GM12878 (cell line): ENCODE data around the gene DNASE1. TPM values are rescaled to one million over a fixed set of nuclear protein-coding genes. Genes with fewer than 3 reads are reported as not detected.

ENCODE experiments used
- ATAC-seq: fragments of 200-7000 bp; cut with Tn5 transposase; 3 replicates; pipeline ENCODE4 v1.9.1; 2020; ENCODE audit warnings: mild to moderate bottlenecking, moderate library complexity
- BruUV-seq: library from RNA; stranded (reverse); fragments of 400-500 nt; replicated peaks from 2 replicates; lab custom pipeline; 2021; lab: Mats Ljungman, UMichigan
- CTCF ChIA-PET: fragments of 300-600 bp; sonication (Branson Sonifier 250); formaldehyde crosslinking; extraction: SDS; loops from one replicate; lab custom pipeline; 2021; ENCODE audit warnings: inconsistent platforms; lab: Yijun Ruan, JAX
- POLR2A ChIA-PET: fragments of 350-600 bp; formaldehyde crosslinking; extraction: SDS; loops from one replicate; lab custom pipeline; 2021; ENCODE audit warnings: inconsistent platforms; lab: Charles Lee
- RAD21 ChIA-PET: fragments of 300-600 bp; sonication (Branson Sonifier 250); formaldehyde crosslinking; loops from one replicate; lab custom pipeline; 2023; ENCODE audit warnings: antibody characterized with exemption; ENCODE audit not compliant: unreplicated experiment; lab: Charles Lee
- SMC1A ChIA-PET: fragments of 300-600 bp; sonication (Branson Sonifier 250); formaldehyde crosslinking; loops from one replicate; lab custom pipeline; 2023; ENCODE audit not compliant: unreplicated experiment, uncharacterized antibody; lab: Charles Lee
- DNase-seq: peaks from one replicate; pipeline ENCODE4 v3.0.0-alpha.2; 2011; ENCODE audit warnings: low read depth, low spot score
- FAIRE-seq: peaks from 3 replicates; lab custom pipeline; 2011; peaks lifted over from hg19 to GRCh38; lab: Jason Lieb, UNC
- H2AFZ ChIP-seq: 2 replicates; pipeline ENCODE4 v1.6.0; 2011; ENCODE audit warnings: low read depth, low read length, control low read depth; ENCODE audit not compliant: control insufficient read depth
- H3K27ac ChIP-seq: 2 replicates; pipeline ENCODE4 v1.5.1; 2011; ENCODE audit warnings: control low read depth; ENCODE audit not compliant: control insufficient read depth, insufficient read depth
- H3K27me3 ChIP-seq, 2 experiments: replicated peaks in 1 of 2; 2 replicates each; pipeline versions ENCODE4 v1.6.0 to v1.6.1; 2011; ENCODE audit warnings: low read length in 1 of 2; ENCODE audit not compliant: control insufficient read depth in 2 of 2, insufficient read depth in 2 of 2
- H3K36me3 ChIP-seq, 2 experiments: 2 replicates each; pipeline ENCODE4 v1.5.1; 2011; ENCODE audit warnings: low read length in 1 of 2; ENCODE audit not compliant: control insufficient read depth in 2 of 2, insufficient read depth in 2 of 2
- H3K4me1 ChIP-seq: 2 replicates; pipeline ENCODE4 v1.6.1; 2011; ENCODE audit warnings: mild to moderate bottlenecking, low read length, moderate library complexity, mixed read lengths; ENCODE audit not compliant: control insufficient read depth, insufficient read depth
- H3K4me2 ChIP-seq: 2 replicates; pipeline ENCODE4 v1.6.0; 2011; ENCODE audit warnings: control low read depth; ENCODE audit not compliant: control insufficient read depth, insufficient read depth
- H3K4me3 ChIP-seq: fragments of 200-600 bp; sonication (generic); 2 replicates; pipeline ENCODE4 v1.5.1; 2016
- H3K79me2 ChIP-seq: 2 replicates; pipeline ENCODE4 v1.6.0; 2011; ENCODE audit warnings: low read length; ENCODE audit not compliant: control insufficient read depth, insufficient read depth
- H3K9ac ChIP-seq: 2 replicates; pipeline ENCODE4 v1.8.0; 2011; ENCODE audit warnings: low read length, control low read depth, mixed read lengths; ENCODE audit not compliant: control insufficient read depth, insufficient read depth
- H3K9me3 ChIP-seq: replicated peaks from 3 replicates; pipeline ENCODE4 v1.5.1; 2011; ENCODE audit warnings: mild to moderate bottlenecking, low read length; ENCODE audit not compliant: control insufficient read depth, insufficient read depth
- H4K20me1 ChIP-seq: 2 replicates; pipeline ENCODE4 v1.6.0; 2011; ENCODE audit not compliant: control insufficient read depth, insufficient read depth
- BMI1 ChIP-seq: fragments of 450-650 bp; IDR thresholded peaks from 2 replicates; pipeline ENCODE4 v1.6.1; 2016; ENCODE audit warnings: mild to moderate bottlenecking, moderate library complexity, borderline replicate concordance
- EP300 ChIP-seq, 2 experiments: fragments of 150-350 bp in 1 of 2; IDR thresholded peaks; 2 replicates each; pipeline ENCODE4 v1.6.1; 2011 to 2012; ENCODE audit warnings: low read depth in 2 of 2, low read length in 2 of 2, borderline replicate concordance in 1 of 2, improper control_type of control experiment in 1 of 2, inconsistent platforms in 1 of 2; ENCODE audit not compliant: control insufficient read depth in 1 of 2
- GATAD2B ChIP-seq: fragments of 450-650 bp; conservative IDR thresholded peaks from 2 replicates; pipeline ENCODE4 v1.6.1; 2017; ENCODE audit warnings: low read depth, mild to moderate bottlenecking, moderate library complexity
- HDAC2 ChIP-seq: fragments of 200-600 bp; sonication (generic); IDR thresholded peaks from 2 replicates; pipeline ENCODE4 v1.6.1; 2017
- IRF4 ChIP-seq: IDR thresholded peaks from 2 replicates; pipeline ENCODE4 v1.6.1; 2011; ENCODE audit warnings: low read depth, low read length
- JUNB ChIP-seq: IDR thresholded peaks from 2 replicates; pipeline ENCODE4 v1.6.1; 2016; ENCODE audit warnings: antibody characterized with exemption, mild to moderate bottlenecking
- MLLT1 ChIP-seq: fragments of 450-650 bp; IDR thresholded peaks from 2 replicates; pipeline ENCODE4 v1.6.1; 2016; ENCODE audit warnings: mild to moderate bottlenecking
- NR2C1 ChIP-seq: fragments of 450-650 bp; IDR thresholded peaks from 2 replicates; pipeline ENCODE4 v1.6.1; 2017; ENCODE audit warnings: antibody characterized with exemption, mild to moderate bottlenecking, moderate library complexity
- PAX5 ChIP-seq: IDR thresholded peaks from 2 replicates; pipeline ENCODE4 v1.6.1; 2011; ENCODE audit warnings: low read depth, low read length, borderline replicate concordance
- PKNOX1 ChIP-seq: fragments of 450-650 bp; IDR thresholded peaks from 2 replicates; pipeline ENCODE4 v1.6.1; 2016; ENCODE audit warnings: mild to moderate bottlenecking
- POLR2AphosphoS5 ChIP-seq: IDR thresholded peaks from 2 replicates; pipeline ENCODE4 v1.6.1; 2011; ENCODE audit warnings: mild to moderate bottlenecking, low read length, inconsistent platforms
- RAD51 ChIP-seq: fragments of 450-650 bp; IDR thresholded peaks from 2 replicates; pipeline ENCODE4 v1.6.1; 2016; ENCODE audit warnings: moderate library complexity, mild to moderate bottlenecking, inconsistent platforms
- SPI1 ChIP-seq: IDR thresholded peaks from 2 replicates; pipeline ENCODE4 v1.6.1; 2011; ENCODE audit warnings: low read depth, mild to moderate bottlenecking, low read length, moderate library complexity, borderline replicate concordance; ENCODE audit not compliant: insufficient read depth
- STAT1 ChIP-seq: fragments of 450-650 bp; conservative IDR thresholded peaks from 2 replicates; pipeline ENCODE4 v1.6.1; 2014; ENCODE audit warnings: antibody characterized with exemption, mild to moderate bottlenecking
- USF1 ChIP-seq: IDR thresholded peaks from 2 replicates; pipeline ENCODE4 v1.6.1; 2011; ENCODE audit warnings: borderline replicate concordance, low read depth, mild to moderate bottlenecking, moderate library complexity, mixed read lengths, low read length; ENCODE audit not compliant: insufficient read depth; ENCODE audit errors: extremely low read length
- ZSCAN29 ChIP-seq: fragments of 450-650 bp; IDR thresholded peaks from 2 replicates; pipeline ENCODE4 v1.6.1; 2017; ENCODE audit warnings: mild to moderate bottlenecking, moderate library complexity
- WGBS: methylation state at CpG from one replicate; pipeline ENCODE4 v1.1.6; 2016; ENCODE audit warnings: low lambda C conversion rate; ENCODE audit not compliant: insufficient replicate concordance, insufficient coverage; ENCODE audit errors: missing lambda C conversion rate; 5-methylcytosine and 5-hydroxymethylcytosine counted together
- in situ Hi-C: fragments of 300-500 bp; cut with MboI; formaldehyde crosslinking; loops from 9 replicates; pipeline ENCODE4 v1.14.3; 2018; ENCODE audit warnings: mixed read lengths
- intact Hi-C: fragments of 100-400 bp; cut with micrococcal nuclease; formaldehyde crosslinking; loops from one replicate; pipeline ENCODE4 v1.14.2; 2022; ENCODE audit not compliant: unreplicated experiment
- polyA plus RNA-seq, 11 experiments: library from polyadenylated mRNA; depleted of rRNA in 4 of 11; unstranded in 6 of 11; stranded (reverse) in 5 of 11; fragments of >200 nt; fragmentation: Nextera tagmentation in 4 of 11; fragmentation: Illumina TruSeq in 1 of 11; extraction: Ambion mirVana in 4 of 11; extraction: Trizol in 1 of 11; gene quantifications; 1 replicate in 1 of 11; 2 replicates in 10 of 11; pipeline versions ENCODE4 v1.2.1 to v1.2.3, GENCODE V29; 2011 to 2016; ENCODE audit warnings: inconsistent platforms in 2 of 11, missing spikeins in 2 of 11, low read depth in 1 of 11
- total RNA-seq, 4 experiments: library from RNA; depleted of rRNA in 3 of 4; stranded (reverse); fragments of >200 nt in 3 of 4; fragmentation: Illumina TruSeq in 1 of 4; extraction: Trizol in 1 of 4; gene quantifications; 2 replicates each; pipeline versions ENCODE4 v1.2.1 to v1.2.3, GENCODE V29; 2013 to 2021

DNASE1 gene
- total and polyA plus RNA-seq, 10 of the 15 experiments (the other 5 are each of a cell fraction or from before 2014, with no cell fraction given), result 0.23 to 12.0 (median 7.9) TPM

GRCh38 chr16:3637371-3637923 is 17.0 kb upstream of the DNASE1 start (continued):
- TF ChIP-seq SPI1, result peak; percentile 45; the same call in 1 of the 2 replicates
- TF ChIP-seq POLR2AphosphoS5, result peak; percentile 36; the same call in 1 of the 2 replicates
- no peak for TF ChIP-seq MLLT1

- H3K9ac ChIP-seq, result no peak overlapping the region
- BruUV-seq, result no TSS peak
- H3K4me3 ChIP-seq, result no peak overlapping the region
- RAD21 ChIA-PET, result no interaction called here
- H3K36me3 ChIP-seq, result peaks cover 0 to 10% of the 10 kb centered on the region in 2 experiments; a peak in 2 of 4 replicates
- CTCF ChIA-PET, result interaction anchor here (1.2 kb wide), 1 partner anchor 13 kb away, joined by 4 read pairs; no protein-coding TSS in a partner anchor
- SMC1A ChIA-PET, result interaction anchor here (1.6 kb wide), 1 partner anchor 27 kb away, joined by 5 read pairs; the partner anchor contains the start of gene SLX4
- H3K4me1 ChIP-seq, result peaks cover 10% of the 10 kb centered on the region; the same call in 1 of the 2 replicates
- WGBS, result 88% methylated on average over 13 of the region's 13 CpGs
- intact Hi-C loops, result no loop called here
- H3K27me3 ChIP-seq, result no peaks in the 10 kb centered on the region
- POLR2A ChIA-PET, result no interaction called here
- no peaks in the 10 kb centered on the region for H3K9me3 ChIP-seq
- FAIRE-seq (no peak), ATAC-seq (no peak), DNase-seq (no peak)
- H2AFZ ChIP-seq, result no peak overlapping the region
- H3K27ac ChIP-seq, result no peak overlapping the region
- no peak overlapping the region for H3K4me2 ChIP-seq
- H4K20me1 ChIP-seq, result no peaks in the 10 kb centered on the region
- in situ Hi-C loops, result no loop called here
- H3K79me2 ChIP-seq, result peaks cover 2% of the 10 kb centered on the region; the same call in 1 of the 2 replicates
- TF ChIP-seq HDAC2 (no peak), PAX5 (no peak), RAD51 (no peak), STAT1 (no peak), IRF4 (no peak), PKNOX1 (no peak), GATAD2B (no peak), USF1 (no peak), NR2C1 (no peak), BMI1 (no peak), EP300 (IDR thresholded peaks at IDR 0.05; ENCODE audit: borderline replicate concordance in 1 of 2, control insufficient read depth in 1 of 2, low read depth in 2 of 2, low read length in 2 of 2) (no peak), JUNB (no peak), ZSCAN29 (no peak)
Observed at GRCh38 chr16:3638916-3639644, 15.4 kb upstream of the DNASE1 start.
